SU-DHL-6 (cell line): ENCODE measurements around the gene MTA3.
"Not testable (repeated sequence)": the region's sequence is repeated elsewhere in the genome, so short reads cannot be mapped to it uniquely, and the experiment has no call there.

Experiments
- CTCF ChIP-seq: fragments of 200-600 bp; sonication (generic); IDR thresholded peaks from one replicate; pipeline ENCODE4 v1.5.1; 2017; ENCODE audit warnings: antibody characterized with exemption, mild to moderate bottlenecking, low read length, moderate library complexity; ENCODE audit not compliant: insufficient read depth, poor library complexity, severe bottlenecking
- EZH2phosphoT487 ChIP-seq: fragments of 200-600 bp; sonication (generic), shearing (Covaris generic); conservative IDR thresholded peaks from 2 replicates; pipeline ENCODE4 v1.6.1; 2018; ENCODE audit warnings: mild to moderate bottlenecking, antibody characterized with exemption, low read length, moderate library complexity, mixed read lengths

- TF ChIP-seq CTCF, EZH2phosphoT487: not testable (repeated sequence)
These were observed 16.2 kb downstream of the MTA3 start for GRCh38 chr2:42584628-42585027.
